Lower lobe of right lung (tissue), 2 donors: ENCODE data around the gene CPEB1. TPM values are rescaled to one million over a fixed set of nuclear protein-coding genes. Genes with fewer than 3 reads are reported as not detected.

Experiments
- ATAC-seq, 2 donors: fragments of 200-7000 bp; cut with Tn5 transposase; one replicate each; pipeline ENCODE4 v1.9.1; 2020 to 2022; ENCODE audit warnings: mild to moderate bottlenecking in 2 of 2, moderate library complexity in 2 of 2
- DNase-seq: peaks from one replicate; pipeline ENCODE4 v3.0.0-alpha.2; 2020
- H3K27ac ChIP-seq: fragments of 200-600 bp; one replicate; pipeline ENCODE4 v1.8.0; 2022
- H3K27me3 ChIP-seq: fragments of 200-600 bp; one replicate; pipeline ENCODE4 v1.8.0; 2022; ENCODE audit warnings: low read depth
- H3K36me3 ChIP-seq: fragments of 200-600 bp; one replicate; pipeline ENCODE4 v1.8.0; 2022; ENCODE audit warnings: mild to moderate bottlenecking
- H3K4me1 ChIP-seq: fragments of 200-600 bp; one replicate; pipeline ENCODE4 v1.8.0; 2022
- H3K4me3 ChIP-seq: fragments of 200-600 bp; one replicate; pipeline ENCODE4 v1.8.0; 2022; ENCODE audit warnings: mild to moderate bottlenecking
- H3K9me3 ChIP-seq: fragments of 200-600 bp; one replicate; pipeline ENCODE4 v1.8.0; 2022
- CTCF ChIP-seq: fragments of 200-600 bp; IDR thresholded peaks from one replicate; pipeline ENCODE4 v1.8.0; 2022; ENCODE audit warnings: antibody characterized with exemption, mild to moderate bottlenecking
- intact Hi-C: fragments of 100-400 bp; cut with DNase I; formaldehyde crosslinking; loops from one replicate; pipeline ENCODE4 v1.11.0; 2022
- total RNA-seq: library from RNA; stranded (reverse); fragmentation: NEBNext Ultra II Directional; extraction: Animal tissue kit (Norgen Biotek cat#: 25700); gene quantifications from one replicate; pipeline ENCODE4 v1.2.1, GENCODE V29; 2021
- donor health status: DM: no; HTN: yes; CAD: no; lungs with severe emphysema.

Gene CPEB1
- total RNA-seq, 1 donor from 2014 or later, result 2.7 TPM

- peak; percentile 96 to 97 for ATAC-seq
These were observed 33.3 kb upstream of the CPEB1 start for GRCh38 chr15:82680200-82681102.

GRCh38 chr15:82679626-82680199, 32.5 kb upstream of the CPEB1 start:
- H3K27ac ChIP-seq, result no peak overlapping the region
- ATAC-seq (no peak), DNase-seq (no peak)

More at GRCh38 chr15:82680200-82681102, 33.3 kb upstream of the CPEB1 start:
- Histone ChIP-seq H3K27ac (peak overlapping the region; percentile 76), H3K4me3 (peak overlapping the region; percentile 59), H3K4me1 (peaks cover 10% of the 10 kb centered on the region), H3K36me3 (no peaks in the 10 kb centered on the region), H3K27me3 (peaks cover 27% of the 10 kb centered on the region), H3K9me3 (no peaks in the 10 kb centered on the region)
- peak; percentile 13 for TF ChIP-seq CTCF
- peak; percentile 84 for DNase-seq
- intact Hi-C loops, result no loop called here

GRCh38 chr15:82677720-82678323, 30.7 kb upstream of the CPEB1 start:
- Histone ChIP-seq H3K4me3 (no peak overlapping the region), H3K27me3 (peaks cover 27% of the 10 kb centered on the region), H3K4me1 (peaks cover 10% of the 10 kb centered on the region), H3K36me3 (no peaks in the 10 kb centered on the region), H3K27ac (no peak overlapping the region), H3K9me3 (no peaks in the 10 kb centered on the region)
- DNase-seq, result no peak
- intact Hi-C loops, result no loop called here
- no peak for ATAC-seq
- no peak for TF ChIP-seq CTCF

More at GRCh38 chr15:82679626-82680199, 32.5 kb upstream of the CPEB1 start:
- Histone ChIP-seq H3K36me3 (no peaks in the 10 kb centered on the region), H3K4me1 (peaks cover 10% of the 10 kb centered on the region), H3K4me3 (peak overlapping the region; percentile 59), H3K9me3 (no peaks in the 10 kb centered on the region), H3K27me3 (peaks cover 27% of the 10 kb centered on the region)
- intact Hi-C loops, result no loop called here
- TF ChIP-seq CTCF, result no peak

- Histone ChIP-seq H3K9me3 (no peaks in the 10 kb centered on the region), H3K4me3 (no peak overlapping the region), H3K4me1 (no peaks in the 10 kb centered on the region), H3K27ac (no peak overlapping the region), H3K36me3 (no peaks in the 10 kb centered on the region), H3K27me3 (peaks cover 8% of the 10 kb centered on the region)
- ATAC-seq (no peak), DNase-seq (no peak)
- intact Hi-C loops, result no loop called here
- no peak for TF ChIP-seq CTCF
These were observed 27.7 kb upstream of the CPEB1 start for GRCh38 chr15:82674873-82675272.

GRCh38 chr15:82670699-82671098, 23.5 kb upstream of the CPEB1 start:
- DNase-seq (no peak), ATAC-seq (no peak)
- H3K4me1 ChIP-seq, result no peaks in the 10 kb centered on the region
- H3K9me3 ChIP-seq, result no peaks in the 10 kb centered on the region
- no peak for TF ChIP-seq CTCF
- intact Hi-C loops, result no loop called here
- H3K4me3 ChIP-seq, result no peak overlapping the region
- no peaks in the 10 kb centered on the region for H3K36me3 ChIP-seq
- no peaks in the 10 kb centered on the region for H3K27me3 ChIP-seq
- H3K27ac ChIP-seq, result no peak overlapping the region
